Islet precursor cell (in vitro differentiated cells): ENCODE data around the gene CDC26.
"Not testable (repeated sequence)": the region's sequence is repeated elsewhere in the genome, so short reads cannot be mapped to it uniquely, and the experiment has no call there.

Source experiments
- DNase-seq: peaks from one replicate; pipeline ENCODE4 v3.0.0-alpha.2; 2018

The CDC26 gene

GRCh38 chr9:113290052-113290607 is 14.8 kb upstream of the CDC26 start:
- DNase-seq: no peak

- DNase-seq: no peak
These were observed 13.7 kb upstream of the CDC26 start for GRCh38 chr9:113289091-113289490.

GRCh38 chr9:113281356-113281755 is 6.0 kb upstream of the CDC26 start:
- DNase-seq: no peak

DNA sequence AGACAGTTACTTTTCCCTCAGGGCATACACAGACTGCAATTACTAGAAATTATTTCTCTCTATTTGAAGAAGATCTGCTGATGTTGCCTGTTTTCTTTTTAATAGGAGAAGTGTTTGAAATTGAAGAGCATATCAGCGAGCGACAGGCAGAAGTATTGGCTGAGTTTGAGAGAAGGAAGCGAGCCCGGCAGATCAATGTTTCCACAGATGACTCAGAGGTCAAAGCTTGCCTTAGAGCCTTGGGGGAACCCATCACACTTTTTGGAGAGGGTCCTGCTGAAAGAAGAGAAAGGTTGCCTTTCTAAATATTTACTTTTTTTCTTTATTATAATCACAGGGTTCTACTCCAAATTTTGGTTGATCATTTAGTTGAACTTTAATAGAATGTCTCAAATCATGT is 3.5 kb upstream of the CDC26 start:
- DNase-seq: no peak

GRCh38 chr9:113274474-113275156 is 757 bp downstream of the CDC26 start:
- DNase-seq: no peak

- no peak for DNase-seq
These were observed 5.5 kb downstream of the CDC26 start for GRCh38 chr9:113269871-113270270.

DNA sequence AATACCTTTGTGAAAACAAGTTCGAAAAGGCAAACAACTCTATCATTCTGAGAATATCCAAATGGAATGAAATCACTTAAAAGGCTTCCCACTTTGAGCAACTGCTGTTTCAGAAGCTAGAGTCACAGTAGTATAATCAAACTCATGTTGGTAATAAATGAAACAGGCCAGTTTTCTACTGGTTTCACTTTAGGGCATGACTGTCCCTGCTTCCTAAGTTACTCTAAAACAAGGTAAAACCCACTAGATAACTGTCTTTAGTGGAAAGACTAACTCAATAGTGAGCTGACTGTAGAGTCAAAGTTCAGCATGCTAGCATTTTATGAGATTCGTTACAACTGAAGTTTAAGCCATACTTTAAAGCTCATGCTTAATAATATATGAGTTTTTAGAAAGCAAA is 6.0 kb downstream of the CDC26 start:
- DNase-seq: no peak

DNA sequence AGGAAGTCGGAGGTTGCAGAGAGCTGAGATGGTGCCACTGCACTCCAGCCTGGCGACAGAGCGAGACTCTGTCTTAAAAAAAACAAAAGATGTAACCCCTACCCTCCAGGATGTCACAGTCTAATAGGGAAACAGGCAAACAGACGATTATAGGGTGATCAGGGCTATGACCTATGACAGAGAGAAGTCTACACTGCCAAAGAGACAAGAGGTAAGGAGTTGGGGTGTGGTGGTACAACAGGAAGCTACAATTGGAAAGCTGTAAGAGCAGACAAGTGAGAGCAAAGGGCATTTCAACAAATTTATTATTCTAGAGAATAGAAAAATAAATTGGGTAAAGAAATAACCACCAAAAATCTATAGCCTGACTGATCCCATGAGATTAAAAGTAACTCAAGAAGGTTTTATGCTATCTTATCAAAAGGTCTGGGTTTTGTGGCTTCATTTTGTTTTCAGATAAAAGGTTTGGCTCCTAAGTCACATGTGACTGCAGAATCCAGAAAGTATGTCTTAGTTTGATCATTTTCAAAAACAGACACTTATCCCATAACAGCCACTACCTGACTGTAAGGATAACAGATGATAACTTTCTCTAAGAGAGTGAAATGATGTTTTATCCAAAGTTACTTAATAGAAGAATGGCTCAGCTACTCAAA is 7.3 kb downstream of the CDC26 start:
- no peak for DNase-seq

DNA sequence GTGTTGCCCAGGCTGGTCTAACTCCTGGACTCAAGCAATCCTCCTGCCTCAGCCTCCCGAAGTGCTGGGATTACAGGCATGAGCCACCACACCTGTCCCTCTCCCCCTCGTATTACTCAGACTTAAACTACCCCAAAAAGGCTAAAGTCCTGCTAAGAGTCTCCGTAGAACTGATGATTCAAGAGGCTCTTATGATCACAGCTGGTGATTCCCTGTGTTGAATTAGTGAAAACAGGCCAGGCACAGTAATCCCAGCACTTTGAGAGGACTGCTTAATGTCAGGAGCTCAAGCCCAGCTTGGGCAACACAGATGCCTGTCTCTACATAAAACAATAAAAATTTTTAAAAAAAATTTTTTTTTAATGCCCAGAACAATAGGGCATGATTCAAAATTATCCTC is 9.2 kb downstream of the CDC26 start:
- no peak for DNase-seq

DNA sequence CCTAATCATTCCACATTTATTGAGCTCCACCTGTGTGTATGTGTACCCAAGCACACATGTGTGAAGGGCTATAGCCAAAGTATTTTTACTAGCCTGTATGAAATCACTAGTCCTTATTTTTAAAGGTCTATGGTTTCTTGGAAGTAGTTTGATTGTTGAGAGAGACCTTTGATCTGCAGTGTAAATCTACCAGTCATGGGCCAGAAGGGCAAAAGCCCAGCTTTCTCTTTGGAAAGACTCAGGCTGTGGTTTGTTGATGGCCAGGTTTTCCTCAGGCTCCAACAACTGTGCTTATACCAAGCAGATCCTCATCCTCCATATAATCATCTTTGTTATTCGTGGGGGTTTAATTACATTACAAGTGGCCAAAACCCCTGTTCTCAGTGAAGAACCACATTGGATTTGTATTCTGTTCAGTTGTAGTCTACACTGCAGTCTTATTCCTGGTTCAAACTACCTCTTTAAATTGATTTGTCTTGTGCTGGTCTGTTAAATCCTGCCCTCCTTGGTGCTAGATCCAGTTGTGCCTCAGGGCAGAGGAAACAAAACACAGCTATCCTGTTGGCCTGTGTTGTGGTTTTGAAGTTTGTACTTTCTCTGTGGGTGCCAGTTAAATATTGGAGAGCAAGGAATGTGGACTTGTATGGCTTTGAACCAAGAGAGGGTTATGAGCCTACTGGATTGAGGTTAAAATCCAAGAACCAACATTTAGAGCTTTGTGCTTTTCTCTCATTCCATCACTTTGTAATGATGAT is 13.3 kb downstream of the CDC26 start:
- DNase-seq: peak; percentile 58

- no peak for DNase-seq
These were observed 17.1 kb downstream of the CDC26 start for GRCh38 chr9:113258282-113258681.

DNA sequence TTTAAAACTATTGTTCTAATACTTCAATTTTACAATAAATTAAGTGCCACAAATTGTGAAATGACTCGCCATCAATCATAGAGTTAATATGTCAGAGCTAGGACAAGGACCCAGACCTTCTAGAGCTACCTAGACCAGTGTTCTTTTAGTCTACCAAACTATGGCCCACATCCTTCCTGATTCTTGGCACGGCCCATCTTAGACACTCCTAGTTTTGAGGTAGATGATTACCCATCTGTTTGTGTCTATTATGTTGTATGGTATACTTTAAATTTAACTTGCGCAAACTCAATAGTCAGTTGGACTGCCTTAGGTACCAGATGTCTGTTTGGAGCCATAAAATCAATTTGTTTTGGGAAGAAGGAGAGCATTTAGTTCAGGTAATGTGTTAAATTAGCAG is 17.5 kb downstream of the CDC26 start:
- DNase-seq: no peak

- DNase-seq: no peak
These were observed 19.9 kb downstream of the CDC26 start for GRCh38 chr9:113255438-113255837.

- no peak for DNase-seq
These were observed 20.4 kb downstream of the CDC26 start for GRCh38 chr9:113254991-113255390.

- DNase-seq: no peak
These were observed 24.6 kb downstream of the CDC26 start for GRCh38 chr9:113250807-113251206.

DNA sequence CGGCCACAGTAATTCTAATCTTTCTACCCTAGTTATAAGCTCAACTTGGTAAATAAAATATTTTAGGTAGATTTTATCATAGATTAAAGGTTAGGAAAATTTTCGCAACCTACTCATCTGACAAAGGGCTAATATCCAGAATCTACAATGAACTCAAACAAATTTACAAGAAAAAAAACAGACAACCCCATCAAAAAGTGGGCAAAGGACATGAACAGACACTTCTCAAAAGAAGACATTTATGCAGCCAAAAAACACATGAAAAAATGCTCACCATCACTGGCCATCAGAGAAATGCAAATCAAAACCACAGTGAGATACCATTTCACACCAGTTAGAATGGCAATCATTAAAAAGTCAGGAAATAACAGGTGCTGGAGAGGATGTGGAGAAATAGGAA is 25.7 kb downstream of the CDC26 start:
- DNase-seq: not testable (repeated sequence)

- no peak for DNase-seq
These were observed 27.7 kb downstream of the CDC26 start for GRCh38 chr9:113247640-113248039.

DNA sequence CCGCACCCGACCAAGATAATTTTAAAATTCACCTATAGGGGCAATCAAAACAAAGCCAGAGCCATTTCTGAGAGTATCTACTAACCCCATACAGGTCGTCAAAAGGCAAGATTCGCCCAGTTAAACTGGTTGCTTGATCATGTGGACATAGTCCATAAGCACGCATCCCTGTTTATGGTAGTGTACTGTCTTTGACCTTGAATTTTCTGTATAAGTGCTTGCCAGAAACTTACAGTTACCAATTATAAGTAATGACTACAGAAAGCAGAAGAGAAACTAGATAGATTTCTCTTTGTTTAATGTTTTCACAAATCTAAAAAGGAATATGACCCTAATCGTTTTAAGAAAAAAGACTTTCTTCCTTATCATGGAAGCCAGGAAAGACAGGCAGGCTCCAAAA is 28.4 kb downstream of the CDC26 start:
- DNase-seq: no peak

DNA sequence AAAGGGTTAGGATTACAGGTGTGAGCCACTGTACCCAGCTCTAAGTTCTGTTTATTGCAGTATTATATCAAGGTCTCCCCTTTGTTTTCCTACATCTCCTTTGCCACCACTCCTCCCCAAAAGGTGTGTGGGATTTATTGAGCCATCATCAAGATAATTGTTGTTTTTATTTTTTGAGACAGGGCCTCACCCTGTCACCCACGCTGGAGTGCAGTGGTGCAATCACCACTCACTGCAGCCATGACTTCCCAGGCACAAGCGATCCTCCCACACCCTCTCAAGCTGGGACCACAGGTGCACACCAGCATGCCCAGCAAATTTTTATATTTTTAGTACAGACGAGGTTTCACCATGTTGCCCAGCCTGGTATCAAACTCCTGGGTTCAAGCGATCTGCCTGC is 29.5 kb downstream of the CDC26 start:
- DNase-seq: no peak

DNA sequence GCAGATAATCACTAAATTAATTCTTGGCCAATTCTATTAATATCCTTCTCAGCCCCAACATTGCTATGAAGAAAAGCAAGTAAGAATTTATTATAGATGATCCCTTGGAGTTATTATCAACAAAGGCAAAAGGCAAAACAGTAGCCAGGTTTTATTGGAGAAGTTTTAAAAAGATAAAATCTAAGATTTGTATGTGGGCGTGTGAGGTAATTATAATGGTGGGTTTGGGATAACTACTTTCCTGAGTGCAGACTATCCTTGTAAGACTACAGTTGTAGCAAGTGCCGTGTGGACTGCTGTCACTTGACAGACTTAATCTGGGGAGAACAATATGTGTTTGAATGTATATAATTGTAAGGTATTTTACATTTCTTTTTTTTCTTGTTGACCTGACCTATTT is 30.8 kb downstream of the CDC26 start:
- no peak for DNase-seq

DNA sequence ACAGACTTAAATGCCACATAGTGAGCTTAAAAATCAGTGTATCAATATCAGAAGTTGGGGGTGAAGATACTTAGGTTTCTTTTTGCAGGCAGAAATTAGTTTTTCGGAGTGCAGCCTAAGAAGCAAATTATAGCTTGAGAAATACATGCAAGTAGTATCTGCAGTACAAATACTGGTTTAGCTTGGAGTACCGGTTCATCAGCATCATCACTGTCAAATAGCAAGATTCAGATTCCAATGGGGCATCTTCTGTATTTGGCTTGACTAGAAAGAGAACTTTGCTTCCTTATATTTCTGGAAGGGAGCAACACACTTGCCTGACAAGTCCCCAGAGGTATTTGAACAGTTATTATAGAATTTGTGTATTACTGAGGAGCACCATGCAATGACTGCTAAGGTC is 34.2 kb downstream of the CDC26 start:
- no peak for DNase-seq

GRCh38 chr9:113238859-113239232 is 36.5 kb downstream of the CDC26 start:
- DNase-seq: no peak

DNA sequence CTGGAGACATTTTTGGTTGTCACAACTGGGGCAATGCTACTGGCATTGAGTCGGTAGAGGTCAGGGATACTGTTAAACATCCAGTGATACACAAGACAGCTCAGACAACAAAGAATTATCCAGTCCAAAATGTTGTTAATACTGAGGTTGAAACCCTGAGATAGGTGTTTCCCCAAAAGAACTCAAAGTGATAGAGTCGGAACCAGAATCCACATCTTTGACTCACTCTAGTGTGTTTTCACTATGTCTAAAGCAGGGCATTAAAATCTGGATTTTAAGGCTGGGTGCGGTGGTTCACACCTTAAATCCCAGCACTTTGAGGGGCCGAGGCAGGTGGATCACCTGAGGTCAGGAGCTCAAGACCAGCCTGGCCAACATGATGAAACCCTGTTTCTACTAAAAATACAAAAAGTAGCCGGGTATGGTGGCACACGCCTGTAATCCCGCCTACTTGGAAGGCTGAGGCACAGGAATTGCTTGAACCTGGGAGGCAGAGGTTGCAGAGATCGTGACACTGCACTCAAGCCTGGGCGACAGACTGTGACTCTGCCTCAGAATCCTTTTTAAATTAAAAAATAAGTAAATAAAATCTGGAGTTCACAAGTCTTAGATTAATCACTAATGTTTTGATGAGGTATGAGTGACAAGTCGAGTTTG is 37.0 kb downstream of the CDC26 start:
- no peak for DNase-seq
